A673 (cell line): ENCODE measurements around the gene MYPOP.

Experiments used
- EZH2 ChIP-seq: fragments of 200-600 bp; sonication (generic); IDR thresholded peaks from 2 replicates; pipeline ENCODE4 v1.6.1; 2017; ENCODE audit warnings: borderline replicate concordance, low read depth, mild to moderate bottlenecking, mixed read lengths, antibody characterized with exemption, low read length; ENCODE audit not compliant: poor library complexity, severe bottlenecking
- TF ChIP-seq, protein P1 (sequence below): fragments of 300-800, 200-600 bp; sonication (generic); conservative IDR thresholded peaks from 2 replicates; pipeline ENCODE4 v1.5.1; 2017; ENCODE audit warnings: low read depth, mild to moderate bottlenecking, antibody characterized with exemption, low read length, moderate library complexity, mixed read lengths

DNA sequence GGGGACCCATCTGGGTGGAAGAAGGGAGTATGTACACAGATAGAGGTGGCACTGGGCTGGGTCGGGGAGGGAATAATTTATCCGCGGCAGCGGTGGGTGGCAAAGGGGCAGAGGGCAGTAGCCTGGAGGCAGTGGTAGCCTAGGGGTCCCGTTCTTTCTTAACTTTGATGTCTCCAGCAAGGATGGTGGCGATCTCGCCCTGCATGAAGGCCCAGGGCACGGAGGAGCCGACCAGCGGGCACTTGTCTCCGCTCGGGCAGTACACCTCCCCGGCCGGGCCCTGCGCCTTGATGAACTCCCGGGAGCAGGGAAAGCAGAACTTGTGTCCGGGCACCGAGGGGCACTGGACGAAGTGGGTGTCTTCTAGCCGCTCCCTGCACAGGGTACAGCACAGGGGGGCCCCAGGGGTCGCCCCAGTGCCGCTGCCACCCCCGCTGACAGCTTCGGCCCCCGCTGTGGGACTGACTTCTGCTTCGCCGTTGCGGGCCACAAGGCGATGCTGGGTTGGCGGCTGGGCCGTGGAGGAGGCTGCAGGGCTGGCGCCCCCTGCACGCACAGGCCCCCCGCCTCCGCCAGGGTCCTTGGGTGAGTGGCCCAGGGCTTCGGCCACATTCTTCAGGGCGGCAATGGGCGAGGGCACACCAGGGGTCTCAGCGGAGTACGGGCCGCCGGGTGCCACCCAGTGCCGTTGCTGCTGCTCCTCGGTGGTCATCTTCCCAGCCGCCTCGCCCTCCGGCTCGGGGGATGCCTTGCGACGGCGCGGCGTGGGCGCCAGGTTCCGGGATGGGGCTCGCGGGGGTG is 18.3 kb downstream of the MYPOP start:
- TF ChIP-seq, protein P1, sequence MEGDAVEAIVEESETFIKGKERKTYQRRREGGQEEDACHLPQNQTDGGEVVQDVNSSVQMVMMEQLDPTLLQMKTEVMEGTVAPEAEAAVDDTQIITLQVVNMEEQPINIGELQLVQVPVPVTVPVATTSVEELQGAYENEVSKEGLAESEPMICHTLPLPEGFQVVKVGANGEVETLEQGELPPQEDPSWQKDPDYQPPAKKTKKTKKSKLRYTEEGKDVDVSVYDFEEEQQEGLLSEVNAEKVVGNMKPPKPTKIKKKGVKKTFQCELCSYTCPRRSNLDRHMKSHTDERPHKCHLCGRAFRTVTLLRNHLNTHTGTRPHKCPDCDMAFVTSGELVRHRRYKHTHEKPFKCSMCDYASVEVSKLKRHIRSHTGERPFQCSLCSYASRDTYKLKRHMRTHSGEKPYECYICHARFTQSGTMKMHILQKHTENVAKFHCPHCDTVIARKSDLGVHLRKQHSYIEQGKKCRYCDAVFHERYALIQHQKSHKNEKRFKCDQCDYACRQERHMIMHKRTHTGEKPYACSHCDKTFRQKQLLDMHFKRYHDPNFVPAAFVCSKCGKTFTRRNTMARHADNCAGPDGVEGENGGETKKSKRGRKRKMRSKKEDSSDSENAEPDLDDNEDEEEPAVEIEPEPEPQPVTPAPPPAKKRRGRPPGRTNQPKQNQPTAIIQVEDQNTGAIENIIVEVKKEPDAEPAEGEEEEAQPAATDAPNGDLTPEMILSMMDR = no peak
- TF ChIP-seq EZH2 = no peak
